Activated CD4-positive, CD25-positive, alpha-beta regulatory T cell (primary cell): ENCODE data around the gene SFI1.
"Not testable (repeated sequence)": the region's sequence is repeated elsewhere in the genome, so short reads cannot be mapped to it uniquely, and the experiment has no call there.

Experiments used
- DNase-seq, 4 experiments: peaks; one replicate each; lab custom pipeline; 2025; lab: John Stamatoyannopoulos, UW

SFI1 gene

DNA sequence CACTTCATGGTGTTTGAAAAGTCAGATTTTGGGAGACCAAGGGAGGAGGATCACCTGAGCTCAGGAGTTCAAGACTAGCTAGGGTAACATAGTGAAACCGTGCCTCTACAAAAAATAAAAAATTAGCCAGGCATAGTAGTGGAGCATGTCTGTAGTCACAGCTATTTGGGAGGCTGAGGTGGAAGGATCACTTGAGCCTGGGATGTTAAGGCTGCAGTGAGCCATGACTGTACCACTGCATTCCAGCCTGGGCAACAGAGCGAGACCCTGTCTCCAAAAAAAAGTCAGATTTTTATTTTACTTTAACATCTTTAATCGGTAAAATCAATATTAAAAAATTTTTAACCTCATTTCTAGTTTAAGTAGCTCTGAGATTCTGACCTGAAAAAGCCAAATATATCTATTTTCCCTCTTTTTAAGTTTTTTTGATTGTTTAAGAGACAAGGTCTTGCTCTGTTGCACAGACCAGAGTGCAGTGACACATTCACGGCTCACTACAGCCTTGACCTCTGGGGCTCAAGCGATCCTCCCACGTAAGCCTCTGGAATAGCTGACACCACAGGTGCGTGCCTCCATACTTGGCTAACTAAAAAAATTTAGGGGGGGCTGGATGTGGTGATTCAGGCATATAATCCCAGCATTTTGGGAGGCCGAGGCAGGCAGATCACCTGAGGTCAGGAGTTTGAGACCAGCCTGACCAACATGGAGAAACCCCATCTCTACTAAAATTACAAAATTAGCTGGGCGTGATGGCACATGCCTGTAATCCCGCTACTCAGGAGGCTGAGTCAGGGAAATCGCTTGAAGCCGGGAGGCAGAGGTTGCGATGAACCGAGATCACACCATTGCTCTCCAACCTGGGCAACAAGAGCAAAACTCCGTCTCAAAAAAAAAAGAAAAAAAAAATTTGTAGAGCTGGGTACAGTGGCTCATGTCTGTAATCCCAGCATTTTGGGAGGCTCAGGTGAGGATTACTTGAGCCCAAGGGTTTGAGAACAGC lies 48.4 kb downstream of the SFI1 start:
- DNase-seq, result no peak

DNA sequence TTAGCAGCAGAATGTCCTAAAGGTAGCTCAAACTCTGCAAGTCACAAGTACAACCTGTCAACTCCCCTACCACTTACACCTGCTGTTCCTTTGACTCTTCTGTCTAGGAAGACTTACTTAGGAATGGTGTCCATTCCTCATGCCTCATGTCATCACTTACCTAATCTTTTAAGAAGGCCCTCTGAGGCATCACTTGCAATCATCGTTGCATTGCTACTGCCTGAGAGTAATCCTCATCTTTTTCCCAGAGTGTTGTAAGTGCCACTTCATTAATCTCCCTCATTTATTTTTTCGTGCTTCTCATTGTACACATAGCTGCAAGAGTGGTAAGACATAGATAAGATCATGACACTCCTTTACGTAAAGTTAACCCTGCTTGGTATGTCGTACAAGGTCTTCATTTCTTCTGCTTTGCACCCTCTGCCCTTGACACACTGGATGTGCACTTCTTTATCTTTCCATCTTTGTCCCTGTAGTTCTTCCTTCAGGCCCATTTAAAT lies 54.6 kb downstream of the SFI1 start:
- no peak for DNase-seq

DNA sequence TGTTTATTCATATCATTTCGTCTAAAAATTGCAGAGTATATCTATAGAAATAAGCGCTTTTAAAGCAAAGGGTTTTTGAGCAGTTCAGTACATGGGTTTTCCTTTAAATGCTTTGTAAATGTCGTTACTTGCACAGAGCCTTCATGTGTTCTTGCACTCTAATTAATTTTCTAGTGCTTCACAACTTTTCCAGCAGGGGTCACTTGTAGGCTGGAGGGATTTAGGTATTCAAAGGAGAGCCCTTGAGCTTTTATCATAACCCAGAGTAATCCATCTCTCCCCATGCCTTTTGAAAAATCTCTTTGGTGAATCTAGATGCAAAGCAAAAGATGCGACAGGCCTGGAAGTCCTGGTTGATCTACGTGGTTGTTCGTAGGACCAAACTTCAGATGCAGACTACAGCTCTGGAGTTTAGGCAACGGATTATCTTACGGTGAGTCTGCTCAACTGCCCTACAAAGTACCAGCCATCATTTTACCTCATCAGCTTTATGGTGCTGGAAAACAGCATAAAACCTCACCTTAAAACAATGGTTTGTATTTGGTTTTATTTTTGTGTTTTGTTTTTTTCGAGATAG lies 60.4 kb downstream of the SFI1 start:
- no peak for DNase-seq

DNA sequence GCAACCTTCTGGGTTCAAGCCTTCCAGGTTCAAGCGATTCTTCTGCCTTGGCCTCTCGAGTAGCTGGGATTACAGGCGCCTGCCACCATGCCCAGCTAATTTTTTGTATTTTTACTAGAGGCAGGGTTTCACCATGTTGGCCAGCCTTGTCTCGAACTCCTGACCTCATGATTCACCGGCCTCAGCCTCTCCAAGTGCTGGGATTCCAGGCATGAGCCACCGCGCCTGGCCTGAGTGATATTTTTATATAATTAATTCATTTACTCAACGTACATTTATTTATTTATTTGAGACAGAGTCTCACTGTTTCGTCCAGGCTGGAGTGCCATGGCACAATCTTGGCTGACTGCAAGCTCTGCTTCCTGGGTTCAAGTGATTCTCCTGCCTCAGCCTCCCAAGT lies 62.2 kb downstream of the SFI1 start:
- not testable (repeated sequence) for DNase-seq

DNA sequence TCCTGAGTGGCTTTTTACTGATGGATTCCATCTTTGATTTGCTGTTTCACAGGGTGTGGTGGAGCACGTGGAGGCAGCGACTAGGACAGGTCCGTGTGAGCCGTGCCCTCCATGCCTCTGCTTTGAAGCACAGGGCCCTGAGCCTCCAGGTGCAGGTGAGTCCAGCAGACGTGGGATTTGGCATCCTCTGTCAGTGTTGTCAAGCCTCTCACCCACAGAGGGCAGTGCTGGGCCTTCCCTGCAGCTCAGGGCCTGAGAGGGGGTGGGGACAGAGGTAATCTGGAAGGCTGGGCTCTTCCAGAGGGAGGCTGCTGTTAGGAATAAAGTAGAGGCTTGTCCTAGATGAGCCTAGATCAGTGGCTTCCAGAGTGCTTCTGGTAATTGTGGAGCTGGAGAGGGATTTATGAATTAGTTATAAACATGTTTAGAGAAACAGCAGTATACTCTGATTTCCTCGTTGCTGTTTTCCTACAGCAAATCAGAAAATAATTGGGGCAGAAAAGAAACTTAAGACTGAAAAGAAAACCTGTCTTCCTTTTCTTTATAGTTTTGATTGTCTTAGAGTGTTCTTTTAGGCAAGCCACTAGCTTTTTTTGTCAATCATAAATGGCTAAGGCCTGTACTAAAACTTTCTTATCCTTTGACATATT lies 65.0 kb downstream of the SFI1 start:
- peak; percentile 7 to 34 (median 20) for DNase-seq

DNA sequence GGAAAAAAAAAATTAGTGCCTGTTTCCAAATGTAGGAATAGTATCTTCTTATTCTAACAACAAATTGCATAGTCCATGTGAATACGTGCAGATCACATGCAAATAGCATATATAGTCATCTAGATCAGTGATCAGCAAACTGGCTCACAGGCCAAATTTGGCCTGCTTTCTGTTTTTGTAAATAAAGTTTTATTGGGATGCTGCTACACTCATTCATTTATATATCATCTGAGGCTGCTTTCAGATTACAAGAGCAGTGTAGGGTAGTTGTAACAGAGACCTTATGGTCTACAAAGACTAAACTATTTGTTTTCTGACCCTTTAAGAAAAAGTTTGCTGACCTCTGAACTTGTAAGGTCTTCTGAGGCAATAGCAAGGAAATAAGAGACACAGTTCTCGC lies 65.6 kb downstream of the SFI1 start:
- no peak for DNase-seq

DNA sequence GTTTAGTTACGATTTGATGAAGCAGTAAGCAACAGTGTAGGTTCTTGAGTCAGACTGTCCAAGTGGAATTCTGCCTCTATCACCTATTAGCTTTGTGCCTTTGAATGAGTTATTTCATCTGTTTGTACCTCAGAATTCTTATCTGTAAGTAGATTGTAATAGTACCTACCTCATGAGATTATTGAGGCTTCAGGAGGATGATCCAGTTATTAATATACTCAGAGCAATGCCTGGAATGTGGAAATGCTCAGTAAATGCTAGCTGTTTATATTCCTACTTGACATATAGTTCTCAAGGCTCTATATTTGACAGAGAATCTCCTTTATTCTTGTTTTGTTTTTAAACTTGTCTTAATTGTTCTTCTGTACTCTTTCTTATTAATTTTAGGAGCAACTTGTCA lies 70.1 kb downstream of the SFI1 start:
- no peak for DNase-seq

DNA sequence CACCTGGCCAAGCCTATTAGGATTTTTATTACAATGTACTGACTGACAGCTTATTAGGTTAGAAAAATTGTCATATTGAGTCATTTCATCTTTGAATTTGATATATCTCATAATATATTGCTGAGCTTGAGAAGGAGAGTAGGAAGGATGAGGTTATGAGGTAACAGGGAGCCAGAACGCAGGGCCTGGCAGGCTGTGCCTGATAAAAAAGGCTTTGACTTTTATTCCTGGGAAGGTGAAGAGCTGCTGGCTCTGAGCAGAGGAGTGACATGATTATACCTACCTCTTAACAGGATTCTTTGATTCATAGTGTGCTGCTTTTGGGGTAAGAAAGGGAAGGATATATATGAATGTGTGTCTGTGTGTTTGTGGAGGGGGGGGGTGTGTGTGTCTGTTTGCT lies 70.9 kb downstream of the SFI1 start:
- no peak for DNase-seq

DNA sequence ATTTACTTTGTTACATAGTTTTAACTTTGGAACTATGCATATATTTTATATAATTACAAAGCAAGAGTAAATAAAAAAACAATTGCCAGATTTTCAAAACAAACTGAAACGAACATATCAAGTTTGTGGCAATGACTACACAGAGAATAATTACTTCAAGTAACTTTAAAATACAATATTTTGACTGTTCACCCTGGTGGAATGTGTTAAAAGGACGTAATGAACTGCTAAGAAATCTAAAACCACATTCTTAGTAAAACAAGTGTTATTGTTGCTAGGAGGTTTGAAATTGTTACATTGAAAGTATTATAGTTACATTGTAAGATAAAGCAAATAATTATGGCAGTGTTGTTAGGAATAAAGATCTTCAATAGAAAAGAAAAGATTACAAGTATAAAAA lies 71.4 kb downstream of the SFI1 start:
- DNase-seq, result no peak

DNA sequence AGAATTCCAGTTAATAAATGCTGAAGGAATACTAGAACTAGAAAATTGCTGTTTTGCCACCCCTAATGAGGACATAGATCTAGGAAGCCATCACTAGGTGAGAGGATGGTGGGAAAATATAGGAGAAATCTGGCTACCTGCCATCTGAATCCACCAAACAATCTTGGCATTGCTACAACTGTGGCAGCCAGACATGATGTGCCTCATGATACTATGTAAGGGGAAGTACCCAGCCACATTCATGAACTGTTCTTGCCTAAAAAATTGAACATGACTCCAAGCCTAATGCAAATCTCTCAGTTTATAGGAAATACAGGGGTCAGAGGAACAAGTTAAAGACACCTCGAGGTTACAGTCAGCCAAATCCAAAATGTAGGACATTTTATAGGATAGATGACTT lies 72.8 kb downstream of the SFI1 start:
- no peak for DNase-seq

DNA sequence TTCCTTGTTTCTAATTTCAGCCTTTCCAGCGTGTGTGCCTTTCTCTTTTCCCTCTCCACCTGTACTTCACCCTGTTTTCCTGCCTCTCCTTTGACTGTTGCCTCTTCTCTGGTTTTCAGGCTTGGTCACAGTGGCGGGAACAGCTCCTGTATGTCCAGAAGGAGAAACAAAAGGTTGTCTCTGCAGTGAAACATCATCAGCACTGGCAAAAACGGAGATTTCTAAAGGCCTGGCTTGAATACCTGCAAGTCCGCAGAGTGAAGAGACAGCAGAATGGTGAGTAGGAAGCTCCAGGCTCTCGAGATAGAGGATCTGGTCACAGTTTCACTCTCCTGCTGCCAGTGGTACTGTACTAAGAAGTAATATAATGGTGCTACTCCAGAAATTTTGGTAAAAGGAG lies 76.6 kb downstream of the SFI1 start:
- DNase-seq, result no peak

DNA sequence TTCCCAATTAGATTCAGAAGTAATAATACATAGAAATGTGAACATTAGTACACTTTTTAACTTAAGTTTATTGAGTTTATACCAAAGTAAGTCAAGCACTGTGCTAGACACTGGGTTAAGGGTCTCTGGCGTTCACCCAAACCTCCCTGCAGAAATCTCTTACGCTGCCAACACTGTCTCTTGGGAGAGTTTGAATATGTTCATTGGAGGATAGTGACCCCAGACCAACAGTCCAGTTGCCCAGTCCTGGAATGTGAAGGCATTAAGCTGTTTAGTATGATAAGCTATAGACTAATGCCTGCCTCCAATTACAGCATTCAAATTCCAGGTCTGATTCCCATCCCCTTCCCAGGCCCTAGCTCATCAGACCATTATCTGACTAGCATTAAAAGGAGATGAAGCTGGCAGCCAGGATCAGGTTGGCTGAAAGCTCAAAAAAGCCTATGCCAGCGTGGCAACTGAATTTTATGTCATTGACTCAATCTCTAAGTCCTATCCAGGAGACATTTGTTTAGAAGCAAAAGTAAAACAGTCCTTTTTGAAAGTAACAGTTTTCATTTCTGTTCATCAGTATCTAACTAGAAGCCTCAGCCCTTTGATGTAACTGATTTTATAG lies 77.8 kb downstream of the SFI1 start:
- DNase-seq, result no peak

DNA sequence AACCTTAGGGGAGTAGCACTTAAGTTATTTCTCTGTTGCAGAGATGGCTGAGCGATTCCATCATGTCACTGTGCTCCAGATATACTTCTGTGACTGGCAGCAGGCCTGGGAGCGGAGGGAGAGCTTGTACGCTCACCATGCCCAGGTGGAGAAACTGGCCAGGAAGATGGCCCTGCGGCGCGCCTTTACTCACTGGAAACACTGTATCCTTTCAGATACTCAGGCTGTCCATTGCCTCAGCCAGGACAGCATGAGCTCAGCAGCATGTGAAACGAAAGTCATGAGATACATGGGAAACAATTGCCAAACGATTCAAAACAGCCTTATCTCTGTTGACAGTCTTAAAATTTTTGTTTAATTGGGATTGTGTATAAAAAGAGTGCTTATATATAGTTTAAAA lies 78.9 kb downstream of the SFI1 start:
- DNase-seq, result no peak

DNA sequence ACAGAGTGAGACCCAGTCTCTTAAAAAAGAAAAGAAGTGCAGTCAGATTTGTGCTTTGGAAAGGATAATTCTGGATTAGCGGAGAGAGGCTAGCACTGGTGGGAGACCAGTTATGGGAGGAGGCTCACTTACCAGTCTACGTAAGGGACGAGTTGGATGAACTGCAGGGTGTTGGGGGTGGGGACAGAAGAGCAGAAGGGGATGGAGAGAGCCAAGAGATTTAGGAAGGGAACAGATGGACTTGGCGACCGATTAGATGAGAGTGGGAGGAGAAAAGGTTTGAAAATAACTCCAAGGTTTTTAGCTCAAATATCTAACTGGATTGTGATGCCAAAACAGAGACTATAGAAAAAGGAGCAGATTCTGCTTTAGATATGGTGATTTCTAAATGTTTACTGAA lies 81.4 kb downstream of the SFI1 start:
- no peak for DNase-seq

DNA sequence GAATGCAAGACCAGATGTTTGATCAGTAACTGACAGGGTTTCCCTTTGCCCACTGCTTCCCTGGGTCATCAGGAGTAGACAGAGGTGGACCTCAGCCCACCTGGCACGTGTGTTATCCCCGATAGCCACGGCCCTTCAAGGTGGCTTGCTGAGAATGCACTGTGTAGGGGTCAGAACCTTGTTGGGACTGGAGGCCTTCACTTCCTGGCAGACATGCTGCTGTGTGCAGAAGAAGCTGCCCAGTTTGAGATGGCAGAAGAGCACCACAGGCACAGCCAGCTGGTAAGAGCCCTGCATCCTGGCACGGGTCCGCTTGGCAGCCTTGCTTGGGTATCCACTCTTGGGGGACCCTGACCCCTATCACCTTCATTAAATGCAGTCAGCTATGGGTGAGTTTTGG lies 81.8 kb downstream of the SFI1 start:
- no peak for DNase-seq

DNA sequence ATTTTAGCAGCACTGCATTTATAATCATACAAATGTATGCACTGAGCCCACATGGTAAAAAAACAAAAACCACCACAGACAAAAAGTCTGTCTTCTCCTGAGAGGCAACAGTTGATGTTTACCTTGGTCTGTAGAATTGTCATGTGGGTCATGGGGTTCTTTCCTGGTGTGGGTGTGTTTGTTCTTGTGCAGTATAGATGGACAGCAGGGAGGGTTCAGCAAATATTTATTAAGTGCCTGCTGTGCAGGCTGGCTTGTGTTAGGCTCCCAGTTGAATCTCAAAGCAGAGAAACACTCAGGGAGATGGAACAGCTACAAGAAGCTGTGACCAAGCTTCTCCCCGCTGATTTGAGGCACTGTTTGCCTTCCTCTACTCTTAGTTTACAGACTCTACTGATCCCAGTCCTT lies 83.5 kb downstream of the SFI1 start:
- no peak for DNase-seq

DNA sequence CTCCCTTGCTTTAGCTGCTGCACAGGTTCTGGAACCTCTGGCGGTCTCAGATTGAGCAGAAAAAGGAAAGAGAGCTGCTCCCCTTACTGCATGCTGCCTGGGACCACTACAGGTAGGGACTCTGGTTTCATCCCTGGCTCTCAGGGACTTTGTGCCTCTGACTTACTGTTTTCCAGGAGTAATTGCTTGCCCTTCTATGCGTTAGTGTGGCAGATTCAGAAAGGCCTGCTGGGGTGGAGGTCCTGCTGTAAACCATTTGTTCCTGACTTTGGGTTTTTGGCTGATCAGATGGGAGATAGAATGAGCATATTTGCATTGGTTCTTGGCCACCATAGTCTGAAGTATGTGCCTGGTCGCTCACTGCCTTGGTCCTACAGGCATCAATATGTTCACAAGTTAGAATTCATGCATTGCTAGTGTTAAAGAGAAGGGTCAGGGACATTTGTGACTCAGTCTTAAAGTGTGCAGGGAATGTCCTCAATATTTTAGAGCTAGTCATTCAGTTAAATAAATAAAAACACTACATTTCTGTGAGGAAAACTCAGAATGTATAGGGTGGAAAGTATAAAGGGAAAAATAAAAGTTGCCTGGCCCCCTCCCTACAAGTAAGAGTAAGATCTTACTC lies 87.6 kb downstream of the SFI1 start:
- no peak for DNase-seq

DNA sequence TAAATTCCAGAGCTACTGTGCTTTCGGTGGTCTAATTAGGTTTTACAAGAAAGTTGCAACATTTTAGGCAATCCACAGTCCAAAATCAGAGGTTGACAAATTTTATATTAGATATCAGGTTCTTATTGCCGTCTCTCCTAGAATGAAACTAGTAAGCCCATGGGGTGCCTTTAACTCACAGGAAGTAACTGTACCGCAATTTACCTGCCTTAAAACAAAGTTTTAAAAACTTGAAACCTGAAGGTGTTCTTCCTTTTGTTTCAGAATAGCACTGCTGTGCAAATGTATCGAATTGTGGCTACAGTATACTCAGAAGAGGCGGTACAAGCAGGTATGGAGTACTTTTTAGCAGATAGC lies 88.4 kb downstream of the SFI1 start:
- no peak for DNase-seq

DNA sequence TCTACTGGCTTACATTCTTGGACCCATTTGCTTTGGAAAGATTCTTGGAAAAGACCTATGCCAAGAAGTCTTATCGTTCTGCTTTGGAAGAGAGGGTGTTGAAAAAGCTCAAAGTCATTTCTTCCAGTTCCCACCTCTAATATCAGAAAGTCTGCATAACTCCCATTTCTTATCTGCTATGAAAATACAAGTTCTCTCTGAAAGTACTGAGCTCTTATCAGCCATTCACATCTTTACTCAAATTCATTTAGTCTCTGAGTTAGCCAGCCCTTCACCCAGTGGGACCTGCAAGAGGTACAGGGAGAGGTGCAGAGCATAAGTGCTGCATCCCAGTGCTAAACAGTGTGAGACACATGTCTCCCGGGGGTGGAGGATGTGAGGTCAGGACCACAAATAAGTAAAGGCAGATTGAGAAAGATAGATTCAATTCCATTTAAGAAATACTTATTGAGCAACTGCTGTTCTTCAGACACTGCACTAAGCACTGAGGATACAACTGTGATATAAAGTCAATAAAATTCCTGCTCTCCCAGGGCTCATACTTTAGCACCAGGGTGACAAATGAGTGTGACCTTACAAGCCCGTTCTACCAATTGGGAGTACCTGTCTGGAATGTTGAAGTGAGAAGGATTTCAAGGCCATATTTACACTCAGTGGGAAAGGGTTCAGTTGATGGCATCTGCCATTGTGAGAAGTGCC lies 89.0 kb downstream of the SFI1 start:
- no peak for DNase-seq

DNA sequence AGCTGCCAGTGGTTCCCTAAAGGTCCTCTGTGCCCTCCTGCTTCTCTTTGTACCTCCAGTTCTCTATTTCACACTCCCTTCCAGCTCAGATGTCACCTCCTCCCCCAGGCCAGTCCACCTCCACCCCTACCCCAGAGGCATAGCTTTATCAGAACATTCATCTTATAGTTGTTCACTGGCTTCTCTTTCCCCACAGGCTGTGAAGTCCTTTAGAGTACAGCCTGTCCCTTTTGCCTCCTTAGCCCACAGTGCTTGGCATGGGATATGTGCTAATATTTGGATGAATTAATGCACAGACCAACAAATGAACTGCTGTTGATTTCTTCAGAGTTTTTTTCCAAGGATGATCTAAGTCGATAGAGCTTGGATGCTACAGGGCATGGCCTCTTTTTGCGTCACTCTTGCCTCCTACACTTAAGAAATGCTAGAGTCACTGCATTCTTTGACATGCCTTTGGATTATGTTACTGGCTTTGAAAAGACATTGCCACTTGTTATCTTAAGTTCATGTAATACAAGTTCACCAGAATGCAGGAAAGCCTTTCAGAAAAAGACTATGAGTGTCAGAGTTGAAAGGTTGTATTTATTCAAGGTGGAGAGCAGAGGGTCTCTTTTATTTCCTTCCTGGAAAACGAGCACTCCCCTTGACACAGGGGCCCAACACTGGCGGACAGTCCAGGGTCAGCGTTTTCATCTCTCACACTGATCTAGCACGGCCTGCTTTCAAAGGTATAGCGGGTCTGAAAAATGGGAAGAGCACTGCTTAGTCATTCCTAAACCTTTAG lies 90.0 kb downstream of the SFI1 start:
- DNase-seq, result no peak
